ENCODE results near the gene ILF3. TPM values are rescaled to one million over a fixed set of nuclear protein-coding genes. Genes with fewer than 3 reads are reported as not detected.

Gene ILF3
- total and polyA plus RNA-seq, 2 of the 13 experiments (the other 11 are each of a cell fraction or from before 2014, with no cell fraction given), result 120 to 173 TPM

GRCh38 chr19:10706990-10707389, 52.8 kb downstream of the ILF3 start:
- H3K4me1 ChIP-seq (ENCODE audit: insufficient read depth, low read length), result peaks cover 17% of the 10 kb centered on the region
- ATAC-seq, result no peak; the same call in 2 of the 3 replicates
- no peak overlapping the region for H3K4me2 ChIP-seq (ENCODE audit: low read depth, low read length)
- H2AFZ ChIP-seq (ENCODE audit: low read length), result no peak overlapping the region
- no peaks in the 10 kb centered on the region for H3K79me2 ChIP-seq (ENCODE audit: insufficient read depth, low read length)
- peaks cover 0 to 2% of the 10 kb centered on the region in 2 experiments; a peak in 1 of 5 replicates for H3K36me3 ChIP-seq (replicated peaks in 1 of 2; ENCODE audit: control insufficient read depth in 1 of 2, insufficient read depth in 2 of 2, low read length in 2 of 2)
- no peaks in the 10 kb centered on the region for H4K20me1 ChIP-seq (ENCODE audit: insufficient read depth, low read length)
- ChIA-PET CTCF (ENCODE audit: low intra/inter-chr PET ratio, low total read pairs) (no interaction called here), POLR2A (interaction anchor here (1.4 kb wide), 1 partner anchor 10 kb away, joined by 10 read pairs; the partner anchor contains the start of gene DNM2)
- H3K9ac ChIP-seq (ENCODE audit: insufficient read depth, low read depth, low read length), result no peak overlapping the region
- TF ChIP-seq, protein P1, sequence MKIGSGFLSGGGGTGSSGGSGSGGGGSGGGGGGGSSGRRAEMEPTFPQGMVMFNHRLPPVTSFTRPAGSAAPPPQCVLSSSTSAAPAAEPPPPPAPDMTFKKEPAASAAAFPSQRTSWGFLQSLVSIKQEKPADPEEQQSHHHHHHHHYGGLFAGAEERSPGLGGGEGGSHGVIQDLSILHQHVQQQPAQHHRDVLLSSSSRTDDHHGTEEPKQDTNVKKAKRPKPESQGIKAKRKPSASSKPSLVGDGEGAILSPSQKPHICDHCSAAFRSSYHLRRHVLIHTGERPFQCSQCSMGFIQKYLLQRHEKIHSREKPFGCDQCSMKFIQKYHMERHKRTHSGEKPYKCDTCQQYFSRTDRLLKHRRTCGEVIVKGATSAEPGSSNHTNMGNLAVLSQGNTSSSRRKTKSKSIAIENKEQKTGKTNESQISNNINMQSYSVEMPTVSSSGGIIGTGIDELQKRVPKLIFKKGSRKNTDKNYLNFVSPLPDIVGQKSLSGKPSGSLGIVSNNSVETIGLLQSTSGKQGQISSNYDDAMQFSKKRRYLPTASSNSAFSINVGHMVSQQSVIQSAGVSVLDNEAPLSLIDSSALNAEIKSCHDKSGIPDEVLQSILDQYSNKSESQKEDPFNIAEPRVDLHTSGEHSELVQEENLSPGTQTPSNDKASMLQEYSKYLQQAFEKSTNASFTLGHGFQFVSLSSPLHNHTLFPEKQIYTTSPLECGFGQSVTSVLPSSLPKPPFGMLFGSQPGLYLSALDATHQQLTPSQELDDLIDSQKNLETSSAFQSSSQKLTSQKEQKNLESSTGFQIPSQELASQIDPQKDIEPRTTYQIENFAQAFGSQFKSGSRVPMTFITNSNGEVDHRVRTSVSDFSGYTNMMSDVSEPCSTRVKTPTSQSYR (CRISPR knock-in tag; IDR thresholded peaks at IDR 0.05; ENCODE audit: borderline replicate concordance), result peak; percentile 77
- no peak for TF ChIP-seq PREB (CRISPR knock-in tag; IDR thresholded peaks at IDR 0.05)
- peak; percentile 40; the same call in 1 of the 2 replicates for TF ChIP-seq TCF7 (IDR thresholded peaks at IDR 0.05; ENCODE audit: low read depth)
- no peak for TF ChIP-seq ZNF367 (CRISPR knock-in tag; IDR thresholded peaks at IDR 0.05; ENCODE audit: borderline replicate concordance)
- DNase-seq (ENCODE audit: low spot score), result peak; percentile 36
- no peak overlapping the region for H3K4me3 ChIP-seq (replicated peaks in 1 of 3; ENCODE audit: insufficient read depth in 1 of 3, low read depth in 2 of 3, low read length in 3 of 3)
- no peaks in the 10 kb centered on the region for H3K9me3 ChIP-seq (ENCODE audit: low read length)
- in situ Hi-C loops (cut with HindIII; ENCODE audit: extremely low pct_ligation_motif_present, low pct_unique_long_range_greater_than_20kb) (no loop called here), intact Hi-C loops (cut with micrococcal nuclease; ENCODE audit: unreplicated experiment) (no loop called here)
- no peaks in the 10 kb centered on the region for H3K27me3 ChIP-seq (ENCODE audit: control insufficient read depth in 1 of 2, insufficient read depth in 2 of 2, low read length in 2 of 2)
- H3K27ac ChIP-seq (ENCODE audit: extremely low read length, insufficient read depth, low read length), result no peak overlapping the region
- FAIRE-seq, result no peak
- WGBS (ENCODE audit: low lambda C conversion rate), result 75% methylated on average over 12 of the region's 12 CpGs
- no TSS peak for BruUV-seq (replicated peaks)

All from HepG2 (cell line).